IPS-18a (cell line): ENCODE data around the gene HMX1.

Experiments used
- H3K27ac ChIP-seq: one replicate; pipeline ENCODE4 v1.5.1; 2013; ENCODE audit warnings: low read length
- H3K27me3 ChIP-seq: one replicate; pipeline ENCODE4 v1.6.1; 2013; ENCODE audit warnings: mild to moderate bottlenecking, low read length; ENCODE audit not compliant: control insufficient read depth, insufficient read depth
- H3K36me3 ChIP-seq: one replicate; pipeline ENCODE4 v1.6.1; 2013; ENCODE audit warnings: low read depth, low read length; ENCODE audit not compliant: control insufficient read depth
- H3K4me1 ChIP-seq: one replicate; pipeline ENCODE4 v1.6.1; 2013; ENCODE audit warnings: low read depth, low read length; ENCODE audit not compliant: control insufficient read depth
- H3K4me3 ChIP-seq: one replicate; pipeline ENCODE4 v1.5.1; 2013; ENCODE audit warnings: low read length
- H3K9ac ChIP-seq: one replicate; pipeline ENCODE4 v1.6.1; 2013; ENCODE audit warnings: mild to moderate bottlenecking, low read length, moderate library complexity
- H3K9me3 ChIP-seq: one replicate; pipeline ENCODE4 v1.6.1; 2013; ENCODE audit warnings: low read depth, low read length; ENCODE audit not compliant: control insufficient read depth

The HMX1 gene

GRCh38 chr4:8896506-8896905 is 24.9 kb upstream of the HMX1 start:
- no peak overlapping the region for H3K9ac ChIP-seq
- H3K4me1 ChIP-seq, result no peaks in the 10 kb centered on the region
- H3K4me3 ChIP-seq, result no peak overlapping the region
- H3K9me3 ChIP-seq, result peaks cover under 1% of the 10 kb centered on the region
- H3K36me3 ChIP-seq, result no peaks in the 10 kb centered on the region
- H3K27me3 ChIP-seq, result peaks cover 73% of the 10 kb centered on the region
- H3K27ac ChIP-seq, result no peak overlapping the region

DNA sequence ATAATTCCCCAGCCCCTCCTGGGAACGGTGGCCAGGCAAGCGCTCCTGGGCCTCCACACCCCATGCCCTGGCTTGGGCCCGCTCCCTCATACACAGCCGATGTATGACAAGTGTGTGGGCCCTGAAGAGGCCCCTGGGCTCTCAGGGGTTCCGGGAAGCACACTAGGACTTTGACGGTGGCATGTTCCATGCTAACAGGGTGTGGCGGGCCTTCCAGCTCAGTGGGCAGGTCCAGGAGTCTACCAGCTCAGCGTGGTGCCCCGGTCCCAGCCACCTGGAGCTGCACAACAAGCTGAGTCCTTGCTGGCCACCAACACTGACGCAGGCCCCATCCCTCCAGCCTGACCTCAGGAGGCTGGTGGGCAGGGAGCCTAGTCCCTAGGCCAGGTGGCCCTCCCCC is 24.4 kb upstream of the HMX1 start:
- H3K27me3 ChIP-seq, result peaks cover 77% of the 10 kb centered on the region
- no peaks in the 10 kb centered on the region for H3K4me1 ChIP-seq
- no peak overlapping the region for H3K9ac ChIP-seq
- no peaks in the 10 kb centered on the region for H3K9me3 ChIP-seq
- no peak overlapping the region for H3K4me3 ChIP-seq
- H3K36me3 ChIP-seq, result no peaks in the 10 kb centered on the region
- no peak overlapping the region for H3K27ac ChIP-seq

GRCh38 chr4:8895295-8895694 is 23.7 kb upstream of the HMX1 start:
- H3K27ac ChIP-seq, result no peak overlapping the region
- H3K4me1 ChIP-seq, result no peaks in the 10 kb centered on the region
- H3K36me3 ChIP-seq, result no peaks in the 10 kb centered on the region
- H3K9me3 ChIP-seq, result no peaks in the 10 kb centered on the region
- H3K4me3 ChIP-seq, result no peak overlapping the region
- H3K27me3 ChIP-seq, result peaks cover 85% of the 10 kb centered on the region
- no peak overlapping the region for H3K9ac ChIP-seq

DNA sequence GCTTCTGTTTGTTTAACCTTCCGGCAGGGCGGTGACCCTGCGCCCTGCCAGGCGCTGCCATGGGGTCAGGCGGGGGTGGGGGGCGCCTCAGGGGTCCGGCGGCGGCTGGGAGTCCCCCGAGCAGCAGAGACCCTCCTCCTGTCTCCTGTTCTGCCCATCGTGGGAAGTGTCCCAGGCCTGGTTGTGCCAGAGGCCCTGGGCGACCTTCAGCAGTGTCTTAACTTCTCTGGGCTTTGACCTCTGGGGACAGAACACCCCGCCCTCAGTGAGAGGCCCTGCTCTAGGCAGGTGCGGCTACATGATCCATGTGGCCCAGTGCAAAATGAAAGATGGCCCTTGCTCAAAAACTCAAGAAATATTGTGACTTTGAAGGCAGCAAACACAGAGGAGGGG is 22.8 kb upstream of the HMX1 start:
- H3K4me3 ChIP-seq, result no peak overlapping the region
- H3K9ac ChIP-seq, result no peak overlapping the region
- no peaks in the 10 kb centered on the region for H3K9me3 ChIP-seq
- H3K4me1 ChIP-seq, result no peaks in the 10 kb centered on the region
- H3K27ac ChIP-seq, result no peak overlapping the region
- peaks cover 94% of the 10 kb centered on the region for H3K27me3 ChIP-seq
- H3K36me3 ChIP-seq, result no peaks in the 10 kb centered on the region

GRCh38 chr4:8893624-8894423 is 22.2 kb upstream of the HMX1 start:
- no peak overlapping the region for H3K9ac ChIP-seq
- H3K36me3 ChIP-seq, result no peaks in the 10 kb centered on the region
- H3K27me3 ChIP-seq, result peaks cover 99% of the 10 kb centered on the region
- peaks cover 3% of the 10 kb centered on the region for H3K4me1 ChIP-seq
- no peak overlapping the region for H3K27ac ChIP-seq
- H3K9me3 ChIP-seq, result no peaks in the 10 kb centered on the region
- H3K4me3 ChIP-seq, result peak overlapping the region; percentile 51

GRCh38 chr4:8893227-8893623 is 21.6 kb upstream of the HMX1 start:
- Histone ChIP-seq H3K4me3 (peak overlapping the region; percentile 51), H3K27ac (no peak overlapping the region), H3K27me3 (peaks cover 100% of the 10 kb centered on the region), H3K4me1 (peaks cover 3% of the 10 kb centered on the region), H3K9me3 (no peaks in the 10 kb centered on the region), H3K9ac (no peak overlapping the region), H3K36me3 (no peaks in the 10 kb centered on the region)

DNA sequence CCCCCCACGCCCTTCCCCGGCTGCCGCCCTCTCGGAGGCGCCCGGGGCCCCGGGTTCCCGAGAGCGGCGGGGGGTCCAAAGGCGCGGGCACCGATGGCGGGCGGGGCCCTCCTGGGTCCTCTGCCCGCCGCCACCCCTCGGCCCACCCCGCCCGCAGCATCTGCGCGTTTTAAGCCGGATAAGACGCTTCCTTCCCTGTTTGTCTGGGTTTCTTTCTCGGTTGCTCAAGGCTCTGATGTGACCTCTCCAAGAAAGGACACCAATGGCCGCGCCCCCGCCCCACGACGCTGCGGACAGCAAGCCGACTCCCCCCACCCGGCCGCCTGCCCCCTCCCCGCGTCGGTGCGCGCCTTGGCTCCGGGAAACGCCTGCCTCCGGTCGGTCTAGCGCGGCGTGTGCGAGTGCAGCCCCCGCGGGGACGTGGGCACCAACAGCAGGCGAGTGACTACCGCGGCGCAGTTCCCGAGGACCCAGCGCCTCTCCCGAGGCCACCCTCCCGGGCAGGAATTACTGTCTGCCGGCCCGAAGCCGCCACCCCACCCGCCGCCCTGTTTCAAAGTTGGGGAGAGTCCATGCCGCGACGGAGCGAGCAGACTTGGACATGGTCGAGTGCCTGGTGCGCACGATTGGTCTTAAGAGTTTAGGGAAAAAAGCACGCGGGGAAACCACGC is 21.1 kb upstream of the HMX1 start:
- no peak overlapping the region for H3K9ac ChIP-seq
- no peaks in the 10 kb centered on the region for H3K9me3 ChIP-seq
- peaks cover 3% of the 10 kb centered on the region for H3K4me1 ChIP-seq
- no peak overlapping the region for H3K27ac ChIP-seq
- H3K4me3 ChIP-seq, result peak overlapping the region; percentile 13
- no peaks in the 10 kb centered on the region for H3K36me3 ChIP-seq
- H3K27me3 ChIP-seq, result peaks cover 100% of the 10 kb centered on the region

DNA sequence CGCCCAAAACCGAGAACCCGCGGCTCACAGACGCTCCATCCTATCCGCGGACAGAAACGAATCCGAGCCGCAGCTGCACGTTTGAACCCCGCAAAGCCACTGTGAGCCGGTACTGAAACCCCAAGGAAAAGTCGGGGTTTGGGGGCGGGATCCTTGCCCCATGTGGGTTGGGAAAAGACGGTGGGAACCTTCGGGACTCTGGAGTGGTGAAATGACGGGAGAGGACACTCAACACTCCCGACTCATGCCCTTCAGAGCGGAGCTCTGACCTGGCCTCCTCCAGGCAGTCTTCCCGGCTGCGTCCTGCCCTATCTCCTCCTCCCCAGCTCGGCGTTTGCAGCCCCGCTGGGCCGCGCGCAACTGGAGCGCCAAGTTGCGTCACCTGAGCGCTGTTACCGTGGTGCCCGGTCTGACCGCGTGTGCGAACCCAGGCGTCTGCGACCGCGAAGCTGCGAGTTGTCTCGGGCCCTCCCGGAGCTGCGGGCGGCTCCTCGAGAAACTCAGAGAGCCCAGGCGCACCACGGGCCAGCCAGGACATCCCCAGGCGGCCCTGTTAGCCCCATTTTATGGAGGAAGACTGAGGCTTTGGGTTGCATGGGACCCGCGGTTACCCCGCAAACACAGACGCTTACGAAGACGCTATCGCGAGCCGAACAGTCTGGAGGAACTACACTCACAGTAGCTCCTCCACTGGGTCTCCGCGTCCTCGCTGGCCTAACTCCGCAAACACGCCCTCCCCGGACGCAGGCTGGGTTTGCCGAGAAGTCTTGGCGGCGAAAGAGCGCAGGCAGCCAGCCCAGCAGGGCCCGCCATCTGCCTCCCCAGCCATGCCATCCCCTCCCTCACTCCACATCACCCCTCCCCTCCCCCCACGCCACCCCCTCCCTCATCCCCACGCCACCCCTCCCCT is 20.3 kb upstream of the HMX1 start:
- no peaks in the 10 kb centered on the region for H3K36me3 ChIP-seq

DNA sequence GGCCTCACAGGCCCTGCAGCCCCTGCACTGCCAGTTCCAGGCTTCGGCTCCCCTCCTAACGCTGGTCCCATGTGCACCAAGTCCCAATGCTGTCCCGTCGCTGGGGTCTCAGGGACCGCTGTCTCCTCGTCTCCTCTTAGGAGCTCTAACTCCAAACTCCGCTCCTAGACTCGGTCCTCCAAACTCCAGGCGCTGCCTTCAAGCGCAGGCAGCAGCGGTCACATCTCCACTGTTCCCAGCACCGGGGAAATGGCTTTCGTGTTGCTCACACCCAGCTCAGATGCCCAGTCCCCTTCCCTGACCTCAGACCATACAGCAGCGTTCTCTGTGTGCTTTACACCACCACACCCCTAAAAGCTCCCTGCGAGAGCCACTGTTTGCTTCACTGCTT is 19.6 kb upstream of the HMX1 start:
- Histone ChIP-seq H3K4me1 (peaks cover 3% of the 10 kb centered on the region), H3K27ac (no peak overlapping the region), H3K4me3 (peak overlapping the region; percentile 15), H3K27me3 (peaks cover 100% of the 10 kb centered on the region), H3K9me3 (no peaks in the 10 kb centered on the region), H3K36me3 (no peaks in the 10 kb centered on the region), H3K9ac (no peak overlapping the region)

More for the DNA sequence above, 20.3 kb upstream of the HMX1 start:
- H3K27ac ChIP-seq, result no peak overlapping the region
- H3K27me3 ChIP-seq, result peaks cover 100% of the 10 kb centered on the region
- peaks cover 3% of the 10 kb centered on the region for H3K4me1 ChIP-seq
- peak overlapping the region; percentile 15 for H3K4me3 ChIP-seq
- H3K9ac ChIP-seq, result no peak overlapping the region
- H3K9me3 ChIP-seq, result no peaks in the 10 kb centered on the region

- Histone ChIP-seq H3K27ac (no peak overlapping the region), H3K9ac (no peak overlapping the region), H3K27me3 (peaks cover 100% of the 10 kb centered on the region)
These were observed 17.2 kb upstream of the HMX1 start for GRCh38 chr4:8888856-8889255.

GRCh38 chr4:8886612-8887406 is 15.2 kb upstream of the HMX1 start:
- no peak overlapping the region for H3K4me3 ChIP-seq
- no peaks in the 10 kb centered on the region for H3K36me3 ChIP-seq
- H3K27ac ChIP-seq, result no peak overlapping the region
- H3K9ac ChIP-seq, result no peak overlapping the region
- peaks cover 99% of the 10 kb centered on the region for H3K27me3 ChIP-seq
- no peaks in the 10 kb centered on the region for H3K9me3 ChIP-seq
- H3K4me1 ChIP-seq, result peaks cover 3% of the 10 kb centered on the region

More at GRCh38 chr4:8888856-8889255, 17.2 kb upstream of the HMX1 start:
- H3K36me3 ChIP-seq, result no peaks in the 10 kb centered on the region
- peaks cover 3% of the 10 kb centered on the region for H3K4me1 ChIP-seq
- no peaks in the 10 kb centered on the region for H3K9me3 ChIP-seq
- H3K4me3 ChIP-seq, result no peak overlapping the region
